ENCODE measurements around the gene RANBP10. TPM values are rescaled to one million over a fixed set of nuclear protein-coding genes. Genes with fewer than 3 reads are reported as not detected.
A peak's percentile ranks its signal among the peaks of the same experiment; 100 is the strongest.

Gene RANBP10
- polyA plus RNA-seq, 2 of the 4 experiments (the other 2 are of a cell fraction) = 7.5 to 9.8 TPM

GRCh38 chr16:67766291-67766690 lies 40.1 kb downstream of the RANBP10 start (continued):
- TF ChIP-seq CEBPB (IDR thresholded peaks at IDR 0.05) = no peak
- no peak for TF ChIP-seq EHMT2 (IDR thresholded peaks at IDR 0.05; ENCODE audit: low read depth)

- DNase-seq (ENCODE audit: low read depth in 1 of 2, low spot score in 1 of 2) (no peak), FAIRE-seq (no peak), ATAC-seq (no peak)
- CTCF ChIA-PET = no interaction called here
- H3K4me2 ChIP-seq = no peak overlapping the region
- no peaks in the 10 kb centered on the region for H3K9me3 ChIP-seq
- no peak overlapping the region for H3K27ac ChIP-seq
- WGBS (ENCODE audit: missing lambda C conversion rate) = 93% methylated on average over 7 of the region's 7 CpGs
- H3K4me1 ChIP-seq = peaks cover 5% of the 10 kb centered on the region; the same call in 2 of the 3 replicates
- no peak overlapping the region for H3K4me3 ChIP-seq
- POLR2A ChIA-PET = no interaction called here
- no peak for TF ChIP-seq ZFP36 (IDR thresholded peaks at IDR 0.05; ENCODE audit: borderline replicate concordance, partially characterized antibody)
- no peak for TF ChIP-seq ELK1 (IDR thresholded peaks at IDR 0.05; ENCODE audit: low read depth, low read length)
- no peak for TF ChIP-seq USF2 (IDR thresholded peaks at IDR 0.05)
- no peak for TF ChIP-seq FOXS1 (CRISPR knock-in tag; IDR thresholded peaks at IDR 0.05)
- TF ChIP-seq POLR2AphosphoS2 (conservative IDR thresholded peaks at IDR 0.05; ENCODE audit: low read length) = no peak
- TF ChIP-seq RCOR1 (IDR thresholded peaks at IDR 0.05; ENCODE audit: low read depth, low read length) = no peak
- TF ChIP-seq HDAC2 (IDR thresholded peaks at IDR 0.05) = no peak
- TF ChIP-seq RNF2 (IDR thresholded peaks at IDR 0.05; ENCODE audit: borderline replicate concordance, low read depth) = no peak
- TF ChIP-seq HOXA7 (CRISPR knock-in tag; IDR thresholded peaks at IDR 0.05) = no peak
- TF ChIP-seq CBX2 (IDR thresholded peaks at IDR 0.05; ENCODE audit: borderline replicate concordance, low read depth) = no peak
- TF ChIP-seq E2F6 (IDR thresholded peaks at IDR 0.05; ENCODE audit: borderline replicate concordance, low read depth) = no peak
- TF ChIP-seq JUN (IDR thresholded peaks at IDR 0.05) = no peak
Measured at GRCh38 chr16:67764158-67764667, 42.1 kb downstream of the RANBP10 start.

- no peak overlapping the region for H3K27ac ChIP-seq
- ChIA-PET CTCF (interaction anchor here (1.4 kb wide), 1 partner anchor 215 kb away, joined by 3 read pairs; no protein-coding TSS in a partner anchor), POLR2A (no interaction called here)
- no peaks in the 10 kb centered on the region for H3K9me3 ChIP-seq
- FAIRE-seq (no peak), ATAC-seq (0 out of 6 replicates have a peak, but pooled peaks of 1 of the 2 experiments have one; percentile 11), DNase-seq (ENCODE audit: low read depth in 1 of 2, low spot score in 1 of 2) (no peak)
- 93% methylated on average over 5 of the region's 5 CpGs for WGBS (ENCODE audit: missing lambda C conversion rate)
- H3K4me3 ChIP-seq = no peak overlapping the region
- no peak for TF ChIP-seq ATOH8 (CRISPR knock-in tag; IDR thresholded peaks at IDR 0.05; ENCODE audit: low read depth)
- H3K4me2 ChIP-seq = no peak overlapping the region
- H3K4me1 ChIP-seq = peaks cover 2% of the 10 kb centered on the region; the same call in 2 of the 3 replicates
Measured at GRCh38 chr16:67763066-67763465, 43.3 kb downstream of the RANBP10 start.

GRCh38 chr16:67762385-67762784 lies 44.0 kb downstream of the RANBP10 start:
- ATAC-seq (no peak), DNase-seq (ENCODE audit: low read depth in 1 of 2, low spot score in 1 of 2) (no peak), FAIRE-seq (no peak)
- H3K4me2 ChIP-seq = no peak overlapping the region
- no peaks in the 10 kb centered on the region for H3K9me3 ChIP-seq
- WGBS (ENCODE audit: missing lambda C conversion rate) = 94% methylated on average over 2 of the region's 2 CpGs
- no peaks in the 10 kb centered on the region for H3K4me1 ChIP-seq
- H3K27ac ChIP-seq = no peak overlapping the region
- no peak overlapping the region for H3K4me3 ChIP-seq
- ChIA-PET CTCF (interaction anchor here (0.7 to 1.4 kb wide), 3 partner anchors 9 to 232 kb away, joined by 3 to 5 read pairs (median 3); no protein-coding TSS in a partner anchor), POLR2A (no interaction called here)
- TF ChIP-seq FOXS1 (CRISPR knock-in tag; IDR thresholded peaks at IDR 0.05) = no peak
- TF ChIP-seq HOXB13 (CRISPR knock-in tag; IDR thresholded peaks at IDR 0.05; ENCODE audit: low read depth) = no peak
- TF ChIP-seq BHLHE40 (IDR thresholded peaks at IDR 0.05; ENCODE audit: low read depth, low read length) = no peak
- no peak for TF ChIP-seq GATA3 (IDR thresholded peaks at IDR 0.05; ENCODE audit: borderline replicate concordance)
- TF ChIP-seq BCL3 (IDR thresholded peaks at IDR 0.05) = no peak
- no peak for TF ChIP-seq EHF (CRISPR knock-in tag; IDR thresholded peaks at IDR 0.05)
- TF ChIP-seq HMGXB4 (CRISPR knock-in tag; IDR thresholded peaks at IDR 0.05; ENCODE audit: borderline replicate concordance) = no peak

All from A549 (cell line).